Measurements from ENCODE around the gene NELL1.
"Not testable (repeated sequence)": the region's sequence is repeated elsewhere in the genome, so short reads cannot be mapped to it uniquely, and the experiment has no call there.

Gene NELL1

GRCh38 chr11:21198498-21198897, 529.1 kb downstream of the NELL1 start:
- no peak for DNase-seq (ENCODE audit: low read depth in 2 of 2)

GRCh38 chr11:21205205-21205604, 535.8 kb downstream of the NELL1 start:
- no peak for DNase-seq (ENCODE audit: low read depth in 2 of 2)

- no peak for DNase-seq (ENCODE audit: low read depth in 2 of 2)
Measured at GRCh38 chr11:21225860-21226259, 556.5 kb downstream of the NELL1 start.

GRCh38 chr11:21229224-21229623, 559.8 kb downstream of the NELL1 start:
- no peak for DNase-seq (ENCODE audit: low read depth in 2 of 2)

- DNase-seq (ENCODE audit: low read depth in 2 of 2): no peak
Measured at GRCh38 chr11:21250196-21250595, 580.8 kb downstream of the NELL1 start.

GRCh38 chr11:21254055-21254454, 584.7 kb downstream of the NELL1 start:
- no peak for DNase-seq (ENCODE audit: low read depth in 2 of 2)

- DNase-seq (ENCODE audit: low read depth in 2 of 2): no peak
Measured at GRCh38 chr11:21254790-21255189, 585.4 kb downstream of the NELL1 start.

- no peak for DNase-seq (ENCODE audit: low read depth in 2 of 2)
Measured at GRCh38 chr11:21257461-21257860, 588.1 kb downstream of the NELL1 start.

- no peak for DNase-seq (ENCODE audit: low read depth in 2 of 2)
Measured at GRCh38 chr11:21258414-21258813, 589.0 kb downstream of the NELL1 start.

GRCh38 chr11:21260101-21260500, 590.7 kb downstream of the NELL1 start:
- no peak for DNase-seq (ENCODE audit: low read depth in 2 of 2)

GRCh38 chr11:21262992-21263391, 593.6 kb downstream of the NELL1 start:
- DNase-seq (ENCODE audit: low read depth in 2 of 2): no peak

- no peak for DNase-seq (ENCODE audit: low read depth in 2 of 2)
Measured at GRCh38 chr11:21264125-21264524, 594.7 kb downstream of the NELL1 start.

GRCh38 chr11:21268036-21268435, 598.6 kb downstream of the NELL1 start:
- no peak for DNase-seq (ENCODE audit: low read depth in 2 of 2)

GRCh38 chr11:21272139-21272538, 602.8 kb downstream of the NELL1 start:
- DNase-seq (ENCODE audit: low read depth in 2 of 2): not testable (repeated sequence)

GRCh38 chr11:21278840-21279239, 609.5 kb downstream of the NELL1 start:
- DNase-seq (ENCODE audit: low read depth in 2 of 2): no peak

- DNase-seq (ENCODE audit: low read depth in 2 of 2): no peak
Measured at GRCh38 chr11:21285104-21285503, 615.7 kb downstream of the NELL1 start.

GRCh38 chr11:21289686-21290085, 620.3 kb downstream of the NELL1 start:
- DNase-seq (ENCODE audit: low read depth in 2 of 2): no peak

- DNase-seq (ENCODE audit: low read depth in 2 of 2): no peak
Measured at GRCh38 chr11:21295508-21295907, 626.1 kb downstream of the NELL1 start.

- DNase-seq (ENCODE audit: low read depth in 2 of 2): no peak
Measured at GRCh38 chr11:21301981-21302380, 632.6 kb downstream of the NELL1 start.

- DNase-seq (ENCODE audit: low read depth in 2 of 2): no peak
Measured at GRCh38 chr11:21306739-21307358, 637.5 kb downstream of the NELL1 start.

GRCh38 chr11:21307874-21308273, 638.5 kb downstream of the NELL1 start:
- DNase-seq (ENCODE audit: low read depth in 2 of 2): no peak

- DNase-seq (ENCODE audit: low read depth in 2 of 2): no peak
Measured at GRCh38 chr11:21316591-21316990, 647.2 kb downstream of the NELL1 start.

- DNase-seq (ENCODE audit: low read depth in 2 of 2): no peak
Measured at GRCh38 chr11:21321072-21321471, 651.7 kb downstream of the NELL1 start.

GRCh38 chr11:21321530-21321929, 652.1 kb downstream of the NELL1 start:
- no peak for DNase-seq (ENCODE audit: low read depth in 2 of 2)

All from fibroblast of skin of left biceps (primary cell).